H1 (cell line): Measurements from ENCODE around the gene STIM1. TPM values are rescaled to one million over a fixed set of nuclear protein-coding genes. Genes with fewer than 3 reads are reported as not detected.

Experiments
- CTCF ChIA-PET: fragments of 300-600 bp; sonication (Branson Sonifier 250); formaldehyde crosslinking; loops from one replicate; lab custom pipeline; 2021; ENCODE audit not compliant: partially characterized antibody; lab: Charles Lee
- POLR2A ChIA-PET: fragments of 300-600 bp; sonication (Branson Sonifier 250); formaldehyde crosslinking; loops from one replicate; lab custom pipeline; 2021; ENCODE audit warnings: inconsistent platforms; ENCODE audit not compliant: partially characterized antibody; lab: Charles Lee
- DNase-seq, 2 experiments: peaks; one replicate each; pipeline versions ENCODE4 v3.0.0 to v3.0.0-alpha.2; 2010 to 2022; ENCODE audit warnings: low spot score in 2 of 2, low read depth in 1 of 2, mixed read lengths in 1 of 2
- FAIRE-seq: peaks from 2 replicates; lab custom pipeline; 2011; peaks lifted over from hg19 to GRCh38; lab: Jason Lieb, UNC
- H2AFZ ChIP-seq: 2 replicates; pipeline ENCODE4 v1.8.1; 2012; ENCODE audit warnings: low read length, inconsistent platforms
- H2AK5ac ChIP-seq: 2 replicates; pipeline ENCODE4 v1.6.1; 2013; ENCODE audit warnings: low read depth, low read length
- H2BK120ac ChIP-seq: replicated peaks from 2 replicates; pipeline ENCODE3; 2013; ENCODE audit warnings: low read depth, low read length, inconsistent platforms
- H2BK12ac ChIP-seq: 2 replicates; pipeline ENCODE4 v1.6.1; 2013; ENCODE audit warnings: low read depth, low read length
- H2BK15ac ChIP-seq: 2 replicates; pipeline ENCODE4 v1.6.1; 2013; ENCODE audit warnings: low read length
- H2BK20ac ChIP-seq: 2 replicates; pipeline ENCODE4 v1.6.1; 2013; ENCODE audit warnings: low read length
- H2BK5ac ChIP-seq: 2 replicates; pipeline ENCODE4 v1.6.1; 2013; ENCODE audit warnings: low read depth, low read length
- H3K14ac ChIP-seq: 2 replicates; pipeline ENCODE4 v1.6.1; 2013; ENCODE audit warnings: inconsistent platforms; ENCODE audit not compliant: insufficient read length
- H3K18ac ChIP-seq: 2 replicates; pipeline ENCODE4 v1.6.1; 2013; ENCODE audit warnings: low read length; ENCODE audit errors: extremely low read depth
- H3K23ac ChIP-seq: 2 replicates; pipeline ENCODE4 v1.6.1; 2013; ENCODE audit warnings: inconsistent platforms; ENCODE audit not compliant: insufficient read length
- H3K23me2 ChIP-seq: 2 replicates; pipeline ENCODE4 v1.6.1; 2013; ENCODE audit warnings: low read depth, low read length
- H3K27ac ChIP-seq: 2 replicates; pipeline ENCODE4 v1.6.1; 2011; ENCODE audit warnings: low read depth, low read length, inconsistent platforms
- H3K27me3 ChIP-seq, 4 experiments: replicated peaks in 1 of 4; 1 replicate in 1 of 4; 2 replicates in 3 of 4; pipeline versions ENCODE4 v1.6.1 to v1.8.1; 2011 to 2013; ENCODE audit warnings: low read length in 3 of 4, mild to moderate bottlenecking in 3 of 4, inconsistent platforms in 2 of 4, mixed read lengths in 2 of 4, moderate library complexity in 1 of 4; ENCODE audit not compliant: control insufficient read depth in 3 of 4, insufficient read depth in 3 of 4; ENCODE audit errors: extremely low read depth in 1 of 4
- H3K36me3 ChIP-seq, 4 experiments: 2 replicates each; pipeline versions ENCODE4 v1.6.1 to v1.8.1; 2011 to 2013; ENCODE audit warnings: mild to moderate bottlenecking in 4 of 4, low read length in 3 of 4, moderate library complexity in 2 of 4, control low read depth in 1 of 4, inconsistent platforms in 1 of 4; ENCODE audit not compliant: insufficient read depth in 4 of 4, control insufficient read depth in 2 of 4
- H3K4ac ChIP-seq: replicated peaks from 2 replicates; pipeline ENCODE3; 2013; ENCODE audit warnings: low read length, low read depth, mixed read lengths, inconsistent platforms; ENCODE audit not compliant: insufficient read length
- H3K4me1 ChIP-seq, 4 experiments: replicated peaks in 1 of 4; 1 replicate in 1 of 4; 2 replicates in 3 of 4; pipeline versions ENCODE4 v1.6.1 to v1.8.1; 2011 to 2013; ENCODE audit warnings: low read length in 3 of 4, inconsistent platforms in 2 of 4, mixed read lengths in 1 of 4; ENCODE audit not compliant: insufficient read depth in 4 of 4, control insufficient read depth in 3 of 4
- H3K4me2 ChIP-seq, 2 experiments: 2 replicates each; pipeline versions ENCODE4 v1.6.1 to v1.8.1; 2011 to 2013; ENCODE audit warnings: low read depth in 2 of 2, low read length in 2 of 2, control low read depth in 1 of 2, inconsistent platforms in 1 of 2, mild to moderate bottlenecking in 1 of 2; ENCODE audit not compliant: insufficient read depth in 1 of 2
- H3K4me3 ChIP-seq, 4 experiments: fragments of 200-600, 300-600 bp in 1 of 4; sonication (generic), shearing (Covaris generic), sonication (Bioruptor Twin) in 1 of 4; 2 replicates each; pipeline versions ENCODE4 v1.5.1 to v1.8.1; 2011 to 2016; ENCODE audit warnings: low read length in 4 of 4, low read depth in 3 of 4, control low read depth in 2 of 4, inconsistent platforms in 2 of 4, mild to moderate bottlenecking in 2 of 4, mixed read lengths in 1 of 4, moderate library complexity in 1 of 4; ENCODE audit not compliant: insufficient read depth in 2 of 4; ENCODE audit errors: extremely low read depth in 1 of 4
- H3K56ac ChIP-seq: replicated peaks from 2 replicates; pipeline ENCODE3; 2013; ENCODE audit warnings: low read depth, mild to moderate bottlenecking, mixed read lengths, low read length, inconsistent platforms; ENCODE audit not compliant: insufficient read length
- H3K79me1 ChIP-seq: 2 replicates; pipeline ENCODE4 v1.6.1; 2013; ENCODE audit warnings: low read depth, low read length, control low read depth
- H3K79me2 ChIP-seq, 2 experiments: 2 replicates each; pipeline versions ENCODE4 v1.6.1 to v1.8.1; 2012 to 2013; ENCODE audit warnings: low read length in 2 of 2, mild to moderate bottlenecking in 2 of 2, inconsistent platforms in 1 of 2; ENCODE audit not compliant: insufficient read depth in 2 of 2, control insufficient read depth in 1 of 2
- H3K9ac ChIP-seq, 4 experiments: replicated peaks in 1 of 4; 1 replicate in 1 of 4; 2 replicates in 3 of 4; pipeline versions ENCODE4 v1.6.1 to v1.8.1; 2011 to 2013; ENCODE audit warnings: low read depth in 3 of 4, low read length in 3 of 4, control low read depth in 2 of 4, mild to moderate bottlenecking in 2 of 4, moderate library complexity in 2 of 4, inconsistent platforms in 1 of 4; ENCODE audit errors: extremely low read depth in 1 of 4
- H3K9me3 ChIP-seq, 2 experiments: 2 replicates each; pipeline versions ENCODE4 v1.6.1 to v1.8.1; 2012 to 2013; ENCODE audit warnings: mild to moderate bottlenecking in 2 of 2, moderate library complexity in 2 of 2, control low read depth in 1 of 2, inconsistent platforms in 1 of 2, low read depth in 1 of 2, low read length in 1 of 2, mixed read lengths in 1 of 2; ENCODE audit not compliant: insufficient read depth in 2 of 2
- H4K20me1 ChIP-seq, 2 experiments: replicated peaks in 1 of 2; 2 replicates each; pipeline versions ENCODE3 to v1.8.1; 2011 to 2013; ENCODE audit warnings: inconsistent platforms in 2 of 2, low read length in 2 of 2, mild to moderate bottlenecking in 1 of 2; ENCODE audit not compliant: insufficient read depth in 2 of 2, control insufficient read depth in 1 of 2
- H4K5ac ChIP-seq: 2 replicates; pipeline ENCODE4 v1.6.1; 2013; ENCODE audit warnings: low read length, low read depth, mixed read lengths, inconsistent platforms; ENCODE audit not compliant: insufficient read length
- H4K8ac ChIP-seq: 2 replicates; pipeline ENCODE4 v1.8.0; 2013; ENCODE audit warnings: mild to moderate bottlenecking, moderate library complexity, low read length, inconsistent platforms; ENCODE audit not compliant: insufficient read depth; ENCODE audit errors: extremely low read depth
- H4K91ac ChIP-seq: replicated peaks from 2 replicates; pipeline ENCODE3; 2013; ENCODE audit warnings: low read length, mixed read lengths, inconsistent platforms; ENCODE audit not compliant: insufficient read length
- WGBS, 2 experiments: shearing (Covaris generic) in 1 of 2; methylation state at CpG; one replicate each; pipeline versions ENCODE4 v1.1.6 to v1.1.7; 2013 to 2015; ENCODE audit warnings: low lambda C conversion rate in 2 of 2, mixed read lengths in 2 of 2, inconsistent platforms in 1 of 2, low coverage in 1 of 2, missing lambda C conversion rate in 1 of 2; ENCODE audit not compliant: insufficient replicate concordance in 2 of 2, insufficient coverage in 1 of 2, insufficient read length in 1 of 2; ENCODE audit errors: extremely low coverage in 1 of 2, missing lambda C conversion rate in 1 of 2; 5-methylcytosine and 5-hydroxymethylcytosine counted together
- polyA plus RNA-seq, 7 experiments: library from polyadenylated mRNA; depleted of rRNA in 3 of 7; stranded (reverse) in 5 of 7; unstranded in 2 of 7; fragments of >200 nt in 5 of 7; fragments of 200-250 nt in 2 of 7; gene quantifications; 1 replicate in 5 of 7; 2 replicates in 1 of 7; 4 replicates in 1 of 7; pipeline versions ENCODE4 v1.2.1 to v1.2.3, GENCODE V29; 2011 to 2013; ENCODE audit warnings: missing spikeins in 2 of 7, mixed read lengths in 2 of 7
- total RNA-seq: library from RNA; stranded (reverse); fragmentation: NEBNext Ultra II Directional; extraction: Animal tissue kit (Norgen Biotek cat#: 25700); gene quantifications from 2 replicates; pipeline ENCODE4 v1.2.1, GENCODE V29; 2021
- TF ChIP-seq, protein P1 (sequence below), 3 experiments: IDR thresholded peaks; 1 replicate in 2 of 3; 2 replicates in 1 of 3; pipeline versions ENCODE4 v1.5.1 to v1.6.1; 2011; ENCODE audit warnings: low read length in 3 of 3, mild to moderate bottlenecking in 3 of 3, inconsistent platforms in 2 of 3, low read depth in 1 of 3, moderate library complexity in 1 of 3; ENCODE audit not compliant: insufficient read depth in 1 of 3; ENCODE audit errors: control extremely low read depth in 1 of 3

The STIM1 gene
- total and polyA plus RNA-seq, 2 of the 8 experiments (the other 6 are each of a cell fraction or from before 2014, with no cell fraction given) = 11.1 to 12.2 TPM

DNA sequence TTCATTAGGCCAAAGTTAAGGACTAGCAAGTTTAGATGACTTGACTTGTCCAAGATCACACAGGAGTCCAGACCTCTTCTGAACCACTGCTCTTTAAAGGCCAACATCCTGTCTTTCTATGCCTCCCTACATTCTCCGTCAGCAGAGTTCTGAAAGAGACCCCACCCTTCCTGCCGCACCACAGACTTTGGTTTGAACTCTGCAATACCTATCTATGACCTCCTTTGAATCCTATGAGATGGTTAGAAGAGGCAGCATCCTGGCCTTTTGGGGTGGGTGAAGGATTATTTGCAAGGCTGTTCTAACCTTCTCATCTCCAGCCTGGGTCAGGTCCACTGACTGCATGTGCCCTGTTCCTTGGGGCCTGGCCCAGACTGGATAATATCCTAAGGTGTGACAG is 234.8 kb downstream of the STIM1 start:
- Histone ChIP-seq H3K36me3 (no peaks in the 10 kb centered on the region), H3K4me1 (no peaks in the 10 kb centered on the region), H3K4me3 (no peak overlapping the region), H3K79me2 (peaks cover 0 to under 1% of the 10 kb centered on the region in 2 experiments; a peak in 1 of 4 replicates), H3K4ac (no peak overlapping the region), H3K79me1 (no peaks in the 10 kb centered on the region), H4K91ac (no peak overlapping the region), H2BK12ac (no peak overlapping the region), H3K14ac (no peak overlapping the region), H3K18ac (no peak overlapping the region), H2BK5ac (no peak overlapping the region), H3K9ac (no peak overlapping the region), H2AK5ac (no peak overlapping the region), H2BK20ac (no peak overlapping the region), H2BK120ac (no peak overlapping the region), H3K23me2 (peaks cover 1% of the 10 kb centered on the region; the same call in 1 of the 2 replicates), H3K27me3 (no peaks in the 10 kb centered on the region), H3K9me3 (no peaks in the 10 kb centered on the region), H4K8ac (no peak overlapping the region), H3K23ac (no peak overlapping the region), H3K4me2 (no peak overlapping the region), H2AFZ (no peak overlapping the region), H2BK15ac (no peak overlapping the region), H3K56ac (no peak overlapping the region), H4K20me1 (no peaks in the 10 kb centered on the region), H4K5ac (no peak overlapping the region), H3K27ac (no peak overlapping the region)
- ChIA-PET CTCF (interaction anchor here (1.6 to 7.0 kb wide), 2 partner anchors 17 to 241 kb away, joined by 4 to 57 read pairs; no protein-coding TSS in a partner anchor), POLR2A (no interaction called here)
- 83% methylated on average over 2 of the region's 2 CpGs; no CpG with 5 or more reads in 1 of the 2 experiments for WGBS, 2 experiments
- DNase-seq (no peak), FAIRE-seq (no peak)
- TF ChIP-seq, protein P1, sequence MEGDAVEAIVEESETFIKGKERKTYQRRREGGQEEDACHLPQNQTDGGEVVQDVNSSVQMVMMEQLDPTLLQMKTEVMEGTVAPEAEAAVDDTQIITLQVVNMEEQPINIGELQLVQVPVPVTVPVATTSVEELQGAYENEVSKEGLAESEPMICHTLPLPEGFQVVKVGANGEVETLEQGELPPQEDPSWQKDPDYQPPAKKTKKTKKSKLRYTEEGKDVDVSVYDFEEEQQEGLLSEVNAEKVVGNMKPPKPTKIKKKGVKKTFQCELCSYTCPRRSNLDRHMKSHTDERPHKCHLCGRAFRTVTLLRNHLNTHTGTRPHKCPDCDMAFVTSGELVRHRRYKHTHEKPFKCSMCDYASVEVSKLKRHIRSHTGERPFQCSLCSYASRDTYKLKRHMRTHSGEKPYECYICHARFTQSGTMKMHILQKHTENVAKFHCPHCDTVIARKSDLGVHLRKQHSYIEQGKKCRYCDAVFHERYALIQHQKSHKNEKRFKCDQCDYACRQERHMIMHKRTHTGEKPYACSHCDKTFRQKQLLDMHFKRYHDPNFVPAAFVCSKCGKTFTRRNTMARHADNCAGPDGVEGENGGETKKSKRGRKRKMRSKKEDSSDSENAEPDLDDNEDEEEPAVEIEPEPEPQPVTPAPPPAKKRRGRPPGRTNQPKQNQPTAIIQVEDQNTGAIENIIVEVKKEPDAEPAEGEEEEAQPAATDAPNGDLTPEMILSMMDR (IDR thresholded peaks at IDR 0.05; ENCODE audit: control extremely low read depth in 1 of 3, insufficient read depth in 1 of 3, low read depth in 1 of 3, low read length in 3 of 3) = no peak
